HepG2 (cell line): ENCODE data around the gene NSD1. TPM values are rescaled to one million over a fixed set of nuclear protein-coding genes. Genes with fewer than 3 reads are reported as not detected.

Experiments
- ATAC-seq: fragments of 200-7000 bp; cut with Tn5 transposase; 3 replicates; pipeline ENCODE4 v1.9.1; 2020; ENCODE audit warnings: mild to moderate bottlenecking, moderate library complexity
- BruUV-seq: library from RNA; stranded (reverse); fragments of 400-500 nt; replicated peaks from 2 replicates; lab custom pipeline; 2021; lab: Mats Ljungman, UMichigan
- CTCF ChIA-PET: fragments of 300-600 bp; formaldehyde crosslinking; extraction: SDS; loops from one replicate; lab custom pipeline; 2021; ENCODE audit warnings: low total read pairs, inconsistent platforms, low intra/inter-chr PET ratio; lab: Yijun Ruan, JAX
- POLR2A ChIA-PET: fragments of 350-600 bp; sonication (Branson Sonifier 250); formaldehyde crosslinking; loops from one replicate; lab custom pipeline; 2020; ENCODE audit warnings: antibody characterized with exemption, inconsistent platforms; lab: Yijun Ruan, JAX
- DNase-seq: peaks from one replicate; pipeline ENCODE4 v3.0.0-alpha.2; 2015; ENCODE audit warnings: low spot score
- FAIRE-seq: peaks from 3 replicates; lab custom pipeline; 2011; peaks lifted over from hg19 to GRCh38; lab: Jason Lieb, UNC
- H2AFZ ChIP-seq: one replicate; pipeline ENCODE4 v1.6.1; 2011; ENCODE audit warnings: low read length, inconsistent platforms
- H3K27ac ChIP-seq: fragments of 300-600 bp; 3 replicates; pipeline ENCODE4 v1.8.0; 2011; ENCODE audit warnings: mixed run types, mild to moderate bottlenecking, mixed read lengths, low read length, inconsistent platforms; ENCODE audit not compliant: insufficient read depth; ENCODE audit errors: extremely low read length
- H3K27me3 ChIP-seq, 2 experiments: fragments of 200-600 bp in 1 of 2; 2 replicates in 1 of 2; 3 replicates in 1 of 2; pipeline versions ENCODE4 v1.6.0 to v1.8.0; 2011; ENCODE audit warnings: low read length in 2 of 2, mild to moderate bottlenecking in 2 of 2, moderate library complexity in 2 of 2, inconsistent platforms in 1 of 2; ENCODE audit not compliant: insufficient read depth in 2 of 2, control insufficient read depth in 1 of 2
- H3K36me3 ChIP-seq, 2 experiments: fragments of 200-600 bp in 1 of 2; replicated peaks in 1 of 2; 2 replicates in 1 of 2; 3 replicates in 1 of 2; pipeline versions ENCODE4 v1.5.1 to v1.8.0; 2011; ENCODE audit warnings: low read length in 2 of 2, inconsistent platforms in 1 of 2; ENCODE audit not compliant: insufficient read depth in 2 of 2, control insufficient read depth in 1 of 2
- H3K4me1 ChIP-seq: 2 replicates; pipeline ENCODE4 v1.5.1; 2012; ENCODE audit warnings: low read length, inconsistent platforms; ENCODE audit not compliant: insufficient read depth
- H3K4me2 ChIP-seq: 2 replicates; pipeline ENCODE4 v1.6.0; 2011; ENCODE audit warnings: low read depth, low read length, inconsistent platforms
- H3K4me3 ChIP-seq, 3 experiments: fragments of 200-600 bp in 1 of 3; sonication (generic), shearing (Covaris generic) in 1 of 3; replicated peaks in 1 of 3; 2 replicates each; pipeline ENCODE4 v1.5.1; 2011 to 2016; ENCODE audit warnings: low read length in 3 of 3, inconsistent platforms in 2 of 3, low read depth in 2 of 3, mild to moderate bottlenecking in 2 of 3, control low read depth in 1 of 3, mixed read lengths in 1 of 3; ENCODE audit not compliant: insufficient read depth in 1 of 3
- H3K79me2 ChIP-seq: one replicate; pipeline ENCODE4 v1.6.1; 2011; ENCODE audit warnings: low read length, inconsistent platforms; ENCODE audit not compliant: insufficient read depth
- H3K9ac ChIP-seq: 2 replicates; pipeline ENCODE4 v1.6.0; 2011; ENCODE audit warnings: mild to moderate bottlenecking, low read depth, low read length, inconsistent platforms; ENCODE audit not compliant: insufficient read depth
- H3K9me3 ChIP-seq: 2 replicates; pipeline ENCODE4 v1.5.1; 2012; ENCODE audit warnings: mild to moderate bottlenecking, low read length
- H4K20me1 ChIP-seq: 2 replicates; pipeline ENCODE4 v1.6.0; 2011; ENCODE audit warnings: inconsistent platforms, mild to moderate bottlenecking, low read length, moderate library complexity; ENCODE audit not compliant: insufficient read depth
- AGO2 ChIP-seq: fragments of 200-400 bp; formaldehyde crosslinking; optimal IDR thresholded peaks from 2 replicates; pipeline ENCODE3; 2017; ENCODE audit warnings: mild to moderate bottlenecking, low read depth, low read length, moderate library complexity
- FLYWCH1 ChIP-seq: sonication (generic); formaldehyde crosslinking; IDR thresholded peaks from 2 replicates; pipeline ENCODE4 v1.8.1; 2023; ENCODE audit warnings: mild to moderate bottlenecking, missing genetic modification reagents
- HNRNPLL ChIP-seq: fragments of 200-400 bp; formaldehyde crosslinking; IDR thresholded peaks from 2 replicates; pipeline ENCODE4 v1.6.1; 2017; ENCODE audit warnings: mild to moderate bottlenecking, low read depth, low read length; ENCODE audit not compliant: poor library complexity, severe bottlenecking
- KDM5B ChIP-seq: sonication (generic); formaldehyde crosslinking; IDR thresholded peaks from 2 replicates; pipeline ENCODE4 v1.4.0; 2020; ENCODE audit warnings: missing genetic modification reagents, mild to moderate bottlenecking, borderline replicate concordance
- PAF1 ChIP-seq: IDR thresholded peaks from 2 replicates; pipeline ENCODE4 v1.6.1; 2016; ENCODE audit warnings: missing genetic modification reagents, missing compliant biosample characterization
- RBFOX2 ChIP-seq: fragments of 200-400 bp; formaldehyde crosslinking; IDR thresholded peaks from 2 replicates; pipeline ENCODE4 v1.6.1; 2017; ENCODE audit warnings: low read depth, mild to moderate bottlenecking, low read length
- TARDBP ChIP-seq: sonication (generic); formaldehyde crosslinking; IDR thresholded peaks from 2 replicates; pipeline ENCODE4 v1.8.0; 2022; ENCODE audit warnings: mild to moderate bottlenecking, missing genetic modification reagents
- ZEB1 ChIP-seq: IDR thresholded peaks from 2 replicates; pipeline ENCODE4 v1.6.1; 2012; ENCODE audit warnings: mild to moderate bottlenecking, low read depth, inconsistent platforms; ENCODE audit not compliant: insufficient replicate concordance
- ZNF235 ChIP-seq: sonication (generic); formaldehyde crosslinking; IDR thresholded peaks from 2 replicates; pipeline ENCODE4 v1.8.1; 2023; ENCODE audit warnings: mild to moderate bottlenecking, missing genetic modification reagents, borderline replicate concordance
- WGBS: methylation state at CpG from one replicate; pipeline ENCODE4 v1.1.6; 2017; ENCODE audit warnings: low lambda C conversion rate; 5-methylcytosine and 5-hydroxymethylcytosine counted together
- in situ Hi-C: cut with HindIII; loops from 2 replicates; pipeline ENCODE4 v1.10.0; 2017; ENCODE audit warnings: low pct_unique_long_range_greater_than_20kb; ENCODE audit not compliant: extremely low pct_ligation_motif_present
- intact Hi-C: fragments of 100-400 bp; cut with micrococcal nuclease; formaldehyde crosslinking; loops from one replicate; pipeline ENCODE4 v1.10.0; 2022; ENCODE audit not compliant: unreplicated experiment
- polyA plus RNA-seq, 8 experiments: library from polyadenylated mRNA; depleted of rRNA in 3 of 8; stranded (reverse) in 7 of 8; unstranded in 1 of 8; fragments of >200 nt; fragmentation: Illumina TruSeq in 4 of 8; extraction: Trizol in 4 of 8; gene quantifications; 2 replicates each; pipeline versions ENCODE4 v1.2.1 to v1.2.3, GENCODE V29; 2011 to 2016; ENCODE audit warnings: low read depth in 4 of 8, missing spikeins in 1 of 8, mixed read lengths in 1 of 8; ENCODE audit not compliant: insufficient read depth in 1 of 8
- total RNA-seq, 5 experiments: library from RNA; depleted of rRNA; stranded (reverse); fragments of >200 nt; fragmentation: Illumina TruSeq; extraction: Trizol; gene quantifications; 2 replicates each; pipeline ENCODE4 v1.2.3, GENCODE V29; 2016; ENCODE audit warnings: low read depth in 1 of 5
- TF ChIP-seq, protein P1 (sequence below): sonication (generic); formaldehyde crosslinking; IDR thresholded peaks from 2 replicates; pipeline ENCODE4 v1.5.0; 2020; ENCODE audit warnings: mild to moderate bottlenecking, missing genetic modification reagents, moderate library complexity

The NSD1 gene
- total and polyA plus RNA-seq, 2 of the 13 experiments (the other 11 are each of a cell fraction or from before 2014, with no cell fraction given) = 0.01 to 0.09 TPM

DNA sequence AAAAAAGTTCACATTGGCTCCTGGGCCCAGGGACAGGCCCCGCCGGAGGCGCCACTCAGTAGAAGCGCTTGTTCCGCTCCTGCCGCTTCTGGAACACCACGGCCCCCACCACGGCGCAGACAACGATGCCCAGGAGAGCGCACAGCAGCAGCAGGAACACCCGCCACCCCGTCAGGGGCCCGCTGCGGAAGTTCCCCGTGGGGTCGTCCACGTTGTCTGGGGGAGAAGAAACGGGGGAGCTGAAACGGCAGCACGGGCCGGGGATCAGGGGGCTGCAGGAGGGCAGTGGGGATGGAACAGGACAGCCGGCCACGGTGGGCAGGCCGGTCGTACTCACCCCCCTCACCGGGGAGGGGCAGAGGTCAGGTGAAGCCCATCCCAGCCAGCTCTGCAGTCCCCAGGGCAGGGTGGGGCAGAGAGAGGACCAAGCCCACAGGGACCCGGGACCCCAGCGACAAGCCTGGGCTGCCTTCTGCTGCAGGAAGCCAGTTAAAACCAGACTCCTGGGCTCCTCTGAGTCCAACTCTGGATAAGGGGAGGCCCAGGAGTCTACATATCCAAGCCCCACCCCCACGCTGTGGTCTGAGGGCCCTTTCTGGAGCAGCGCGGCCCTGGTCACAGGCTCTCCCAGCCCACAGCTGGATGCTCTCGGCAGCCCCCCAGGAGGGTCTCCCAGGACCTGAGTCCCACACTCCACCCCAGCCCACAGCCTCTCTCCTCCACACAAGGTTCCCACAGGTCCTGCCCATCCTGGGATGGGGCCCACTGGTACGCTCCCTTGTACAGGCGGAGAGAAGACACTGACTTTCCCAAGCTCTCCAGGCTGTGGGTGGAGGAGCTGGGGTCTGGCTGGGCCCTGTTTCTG is 198.7 kb downstream of the NSD1 start:
- Histone ChIP-seq H2AFZ (no peak overlapping the region), H3K9me3 (no peaks in the 10 kb centered on the region), H3K27me3 (no peaks in the 10 kb centered on the region), H3K79me2 (no peaks in the 10 kb centered on the region), H4K20me1 (0 out of 2 replicates have a peak, but pooled peaks cover 3% of the 10 kb centered on the region), H3K4me1 (peaks cover 16% of the 10 kb centered on the region), H3K36me3 (peaks cover 36 to 77% of the 10 kb centered on the region in 2 experiments), H3K9ac (no peak overlapping the region), H3K4me2 (no peak overlapping the region), H3K4me3 (no peak overlapping the region), H3K27ac (no peak overlapping the region)
- ATAC-seq (no peak), DNase-seq (no peak), FAIRE-seq (no peak)
- intact Hi-C loops (no loop called here), in situ Hi-C loops (no loop called here)
- ChIA-PET CTCF (no interaction called here), POLR2A (no interaction called here)
- WGBS = 98% methylated on average over 28 of the region's 35 CpGs
- BruUV-seq = no TSS peak
- 0 out of 2 replicates have a peak, but pooled peaks have one; percentile 23 for TF ChIP-seq RBFOX2
- no peak for TF ChIP-seq FLYWCH1
- TF ChIP-seq HNRNPLL = peak; percentile 6
- TF ChIP-seq ZEB1 = no peak

DNA sequence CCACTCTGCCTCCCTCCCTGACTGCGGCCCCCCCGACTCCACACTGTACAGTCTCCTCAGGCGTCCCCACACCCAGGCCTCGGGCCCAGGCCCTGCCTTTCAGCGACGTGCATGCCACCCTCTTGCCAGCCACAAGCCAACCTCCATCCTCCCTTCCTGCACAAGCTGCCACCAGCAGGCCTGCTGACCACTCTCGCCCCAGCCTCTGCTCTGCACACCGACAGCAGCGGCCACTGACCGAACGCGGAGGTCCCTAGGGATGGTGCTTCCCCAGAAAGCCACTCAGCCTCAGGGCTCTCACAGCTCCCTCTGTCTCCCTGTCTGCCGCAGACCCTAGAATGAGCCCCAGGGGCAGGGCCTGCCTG is 199.3 kb downstream of the NSD1 start:
- POLR2A ChIA-PET = no interaction called here

More for the DNA sequence above, 199.3 kb downstream of the NSD1 start:
- FAIRE-seq (no peak), ATAC-seq (no peak), DNase-seq (no peak)
- Histone ChIP-seq H3K4me2 (no peak overlapping the region), H4K20me1 (0 out of 2 replicates have a peak, but pooled peaks cover 3% of the 10 kb centered on the region), H2AFZ (no peak overlapping the region), H3K36me3 (peaks cover 38 to 83% of the 10 kb centered on the region in 2 experiments), H3K27ac (no peak overlapping the region), H3K4me1 (peaks cover 10% of the 10 kb centered on the region), H3K9ac (no peak overlapping the region), H3K79me2 (no peaks in the 10 kb centered on the region), H3K27me3 (no peaks in the 10 kb centered on the region), H3K9me3 (no peaks in the 10 kb centered on the region), H3K4me3 (no peak overlapping the region)
- intact Hi-C loops (no loop called here), in situ Hi-C loops (no loop called here)
- BruUV-seq = no TSS peak
- 96% methylated on average over 13 of the region's 13 CpGs for WGBS
- no peak for TF ChIP-seq PAF1 (CRISPR knock-in tag)
- no peak for TF ChIP-seq ZNF235
- no peak for TF ChIP-seq TARDBP (CRISPR knock-in tag)
- peak; percentile 74 for TF ChIP-seq AGO2
- TF ChIP-seq, protein P1, sequence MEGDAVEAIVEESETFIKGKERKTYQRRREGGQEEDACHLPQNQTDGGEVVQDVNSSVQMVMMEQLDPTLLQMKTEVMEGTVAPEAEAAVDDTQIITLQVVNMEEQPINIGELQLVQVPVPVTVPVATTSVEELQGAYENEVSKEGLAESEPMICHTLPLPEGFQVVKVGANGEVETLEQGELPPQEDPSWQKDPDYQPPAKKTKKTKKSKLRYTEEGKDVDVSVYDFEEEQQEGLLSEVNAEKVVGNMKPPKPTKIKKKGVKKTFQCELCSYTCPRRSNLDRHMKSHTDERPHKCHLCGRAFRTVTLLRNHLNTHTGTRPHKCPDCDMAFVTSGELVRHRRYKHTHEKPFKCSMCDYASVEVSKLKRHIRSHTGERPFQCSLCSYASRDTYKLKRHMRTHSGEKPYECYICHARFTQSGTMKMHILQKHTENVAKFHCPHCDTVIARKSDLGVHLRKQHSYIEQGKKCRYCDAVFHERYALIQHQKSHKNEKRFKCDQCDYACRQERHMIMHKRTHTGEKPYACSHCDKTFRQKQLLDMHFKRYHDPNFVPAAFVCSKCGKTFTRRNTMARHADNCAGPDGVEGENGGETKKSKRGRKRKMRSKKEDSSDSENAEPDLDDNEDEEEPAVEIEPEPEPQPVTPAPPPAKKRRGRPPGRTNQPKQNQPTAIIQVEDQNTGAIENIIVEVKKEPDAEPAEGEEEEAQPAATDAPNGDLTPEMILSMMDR = no peak
- no peak for TF ChIP-seq KDM5B
- CTCF ChIA-PET = no interaction called here
